H9 (cell line): ENCODE results near the gene LPO. TPM values are rescaled to one million over a fixed set of nuclear protein-coding genes. Genes with fewer than 3 reads are reported as not detected.

ENCODE experiments used
- DNase-seq: peaks from one replicate; pipeline ENCODE4 v3.0.0-alpha.2; 2017
- H2AFZ ChIP-seq: one replicate; pipeline ENCODE4 v1.6.1; 2013; ENCODE audit warnings: mild to moderate bottlenecking, low read length, control low read depth, moderate library complexity
- H2AK5ac ChIP-seq: 2 replicates; pipeline ENCODE4 v1.6.1; 2013; ENCODE audit warnings: low read length, control low read depth, mixed read lengths; ENCODE audit not compliant: insufficient read length
- H2BK120ac ChIP-seq: one replicate; pipeline ENCODE4 v1.6.1; 2013; ENCODE audit warnings: low read depth, mild to moderate bottlenecking, low read length, control low read depth, inconsistent platforms; ENCODE audit not compliant: poor library complexity, severe bottlenecking
- H2BK12ac ChIP-seq: 2 replicates; pipeline ENCODE4 v1.6.1; 2013; ENCODE audit warnings: low read length, control low read depth, mixed read lengths, low read depth; ENCODE audit not compliant: insufficient read length
- H2BK15ac ChIP-seq: 2 replicates; pipeline ENCODE4 v1.6.1; 2013; ENCODE audit warnings: low read depth, low read length, control low read depth
- H2BK20ac ChIP-seq: one replicate; pipeline ENCODE4 v1.6.1; 2013; ENCODE audit warnings: low read depth, mild to moderate bottlenecking, low read length, control low read depth, inconsistent platforms; ENCODE audit not compliant: poor library complexity, severe bottlenecking
- H2BK5ac ChIP-seq: 2 replicates; pipeline ENCODE4 v1.6.1; 2013; ENCODE audit warnings: low read length, control low read depth, mixed read lengths; ENCODE audit not compliant: insufficient read length
- H3K14ac ChIP-seq: 2 replicates; pipeline ENCODE4 v1.6.1; 2013; ENCODE audit warnings: low read length, control low read depth; ENCODE audit not compliant: insufficient read depth
- H3K18ac ChIP-seq: 2 replicates; pipeline ENCODE4 v1.6.1; 2013; ENCODE audit warnings: low read depth, mild to moderate bottlenecking, mixed read lengths, low read length, control low read depth; ENCODE audit not compliant: insufficient read length
- H3K23ac ChIP-seq: 2 replicates; pipeline ENCODE4 v1.6.1; 2013; ENCODE audit warnings: low read length, control low read depth, mixed read lengths, low read depth; ENCODE audit not compliant: insufficient read length
- H3K23me2 ChIP-seq: 2 replicates; pipeline ENCODE4 v1.6.1; 2013; ENCODE audit warnings: low read depth, mild to moderate bottlenecking, mixed read lengths, low read length, control low read depth; ENCODE audit not compliant: insufficient read length, poor library complexity, severe bottlenecking
- H3K27ac ChIP-seq: 2 replicates; pipeline ENCODE4 v1.5.1; 2013; ENCODE audit warnings: low read length, control low read depth, mixed read lengths, low read depth; ENCODE audit not compliant: insufficient read length
- H3K27me3 ChIP-seq: 2 replicates; pipeline ENCODE4 v1.6.1; 2013; ENCODE audit warnings: low read length, control low read depth, inconsistent platforms; ENCODE audit not compliant: insufficient read depth
- H3K4ac ChIP-seq: 2 replicates; pipeline ENCODE4 v1.6.1; 2013; ENCODE audit warnings: low read depth, mild to moderate bottlenecking, control low read depth, inconsistent platforms, low read length, moderate library complexity
- H3K4me1 ChIP-seq: 2 replicates; pipeline ENCODE4 v1.6.1; 2013; ENCODE audit warnings: low read length, control low read depth, inconsistent platforms; ENCODE audit not compliant: insufficient read depth
- H3K4me2 ChIP-seq: 2 replicates; pipeline ENCODE4 v1.6.1; 2013; ENCODE audit warnings: low read length, control low read depth, mixed read lengths; ENCODE audit not compliant: insufficient read length, insufficient read depth
- H3K56ac ChIP-seq: 2 replicates; pipeline ENCODE4 v1.6.1; 2013; ENCODE audit warnings: low read depth, mild to moderate bottlenecking, mixed read lengths, low read length, control low read depth; ENCODE audit not compliant: insufficient read length
- H3K79me1 ChIP-seq: 2 replicates; pipeline ENCODE4 v1.6.1; 2013; ENCODE audit warnings: low read depth, mild to moderate bottlenecking, moderate library complexity, low read length, control low read depth, inconsistent platforms; ENCODE audit not compliant: insufficient read depth, poor library complexity, severe bottlenecking
- H3K79me2 ChIP-seq: 2 replicates; pipeline ENCODE4 v1.6.1; 2013; ENCODE audit warnings: low read length, control low read depth, inconsistent platforms; ENCODE audit not compliant: insufficient read depth
- H3K9ac ChIP-seq: 2 replicates; pipeline ENCODE4 v1.6.1; 2013; ENCODE audit warnings: low read length, control low read depth, mixed read lengths; ENCODE audit not compliant: insufficient read length; ENCODE audit errors: extremely low read depth
- H3K9me3 ChIP-seq: one replicate; pipeline ENCODE4 v1.6.1; 2013; ENCODE audit warnings: low read depth, low read length, inconsistent platforms; ENCODE audit not compliant: control insufficient read depth
- H3T11ph ChIP-seq: one replicate; pipeline ENCODE4 v1.6.1; 2013; ENCODE audit warnings: mild to moderate bottlenecking, low read length, control low read depth, inconsistent platforms
- H4K20me1 ChIP-seq: one replicate; pipeline ENCODE4 v1.6.1; 2013; ENCODE audit not compliant: control insufficient read depth, insufficient read length, insufficient read depth
- H4K5ac ChIP-seq: 2 replicates; pipeline ENCODE4 v1.6.1; 2013; ENCODE audit warnings: low read depth, mild to moderate bottlenecking, mixed read lengths, low read length, control low read depth; ENCODE audit not compliant: insufficient read length
- H4K8ac ChIP-seq: replicated peaks from 2 replicates; pipeline ENCODE4 v1.6.1; 2013; ENCODE audit warnings: low read length, control low read depth, mixed read lengths, low read depth; ENCODE audit not compliant: insufficient read length
- H4K91ac ChIP-seq: 2 replicates; pipeline ENCODE4 v1.6.1; 2013; ENCODE audit warnings: low read depth, mild to moderate bottlenecking, moderate library complexity, mixed read lengths, low read length, control low read depth; ENCODE audit not compliant: insufficient read length
- H3K27ac Mint-ChIP-seq, 3 experiments: 2 replicates in 2 of 3; 3 replicates in 1 of 3; pipeline ENCODE4 v1.8.0; 2020 to 2021; ENCODE audit warnings: mixed read lengths in 3 of 3, mild to moderate bottlenecking in 1 of 3, moderate library complexity in 1 of 3
- H3K27me3 Mint-ChIP-seq: 2 replicates; pipeline ENCODE4 v1.8.0; 2021; ENCODE audit warnings: low read depth, mild to moderate bottlenecking, moderate library complexity, mixed read lengths
- H3K36me3 Mint-ChIP-seq, 3 experiments: 2 replicates in 2 of 3; 3 replicates in 1 of 3; pipeline ENCODE4 v1.8.0; 2020 to 2021; ENCODE audit warnings: low read depth in 3 of 3, mixed read lengths in 3 of 3; ENCODE audit not compliant: insufficient read depth in 1 of 3
- H3K4me1 Mint-ChIP-seq, 2 experiments: 2 replicates each; pipeline ENCODE4 v1.8.0; 2020; ENCODE audit warnings: mixed read lengths in 2 of 2
- H3K4me3 Mint-ChIP-seq, 2 experiments: 2 replicates in 1 of 2; 3 replicates in 1 of 2; pipeline ENCODE4 v1.8.0; 2020 to 2021; ENCODE audit warnings: mild to moderate bottlenecking in 2 of 2, mixed read lengths in 2 of 2, moderate library complexity in 1 of 2
- H3K9me3 Mint-ChIP-seq, 2 experiments: 2 replicates in 1 of 2; 3 replicates in 1 of 2; pipeline ENCODE4 v1.8.0; 2020; ENCODE audit warnings: mild to moderate bottlenecking in 2 of 2, mixed read lengths in 2 of 2, moderate library complexity in 1 of 2
- CTCF ChIP-seq: fragments of 200-600 bp; sonication (generic); conservative IDR thresholded peaks from 3 replicates; pipeline ENCODE4 v1.8.0; 2021; ENCODE audit warnings: antibody characterized with exemption, mild to moderate bottlenecking
- whole genome bisulfite sequencing: extraction: QIAGEN DNeasy Blood & Tissue Kit; methylation state at CpG from one replicate; pipeline ENCODE4 v1.1.7; 2013; ENCODE audit warnings: missing lambda C conversion rate, low lambda C conversion rate, mixed read lengths; ENCODE audit not compliant: insufficient read length; ENCODE audit errors: extremely low coverage; 5-methylcytosine and 5-hydroxymethylcytosine counted together
- total RNA-seq: library from RNA; stranded (reverse); gene quantifications from 2 replicates; pipeline ENCODE4 v1.2.1, GENCODE V29; 2021

The LPO gene
- total RNA-seq, 1 experiment from 2014 or later, result 0.17 TPM

GRCh38 chr17:58308173-58308984 lies 70.0 kb downstream of the LPO start:
- Histone ChIP-seq H2BK15ac (no peak overlapping the region), H3K56ac (no peak overlapping the region), H3K23ac (no peak overlapping the region), H3K23me2 (no peaks in the 10 kb centered on the region), H3K9me3 (no peaks in the 10 kb centered on the region), H3K18ac (no peak overlapping the region), H4K8ac (no peak overlapping the region), H4K5ac (no peak overlapping the region), H3K27ac (no peak overlapping the region), H2BK120ac (no peak overlapping the region), H2BK20ac (no peak overlapping the region), H2BK12ac (no peak overlapping the region), H3K79me1 (no peaks in the 10 kb centered on the region), H2AFZ (no peak overlapping the region), H3T11ph (no peak overlapping the region), H3K27me3 (no peaks in the 10 kb centered on the region), H2AK5ac (no peak overlapping the region), H4K91ac (no peak overlapping the region), H3K4me2 (no peak overlapping the region), H3K79me2 (no peaks in the 10 kb centered on the region), H3K4me1 (no peaks in the 10 kb centered on the region), H3K4ac (no peak overlapping the region), H3K14ac (0 out of 2 replicates have a peak overlapping the region, but pooled peaks have one; percentile 43), H3K9ac (no peak overlapping the region), H2BK5ac (no peak overlapping the region), H4K20me1 (no peaks in the 10 kb centered on the region)
- Mint-ChIP-seq H3K36me3 (no peaks in the 10 kb centered on the region), H3K9me3 (no peaks in the 10 kb centered on the region), H3K4me1 (peaks cover 2 to 27% of the 10 kb centered on the region in 2 experiments), H3K4me3 (no peak overlapping the region), H3K27me3 (peaks cover 2% of the 10 kb centered on the region; the same call in 1 of the 2 replicates), H3K27ac (no peak overlapping the region)
- peak; percentile 79 for TF ChIP-seq CTCF
- no CpG with 5 or more reads among the region's 32 CpGs for WGBS
- DNase-seq, result peak; percentile 92
